ENCODE results near the gene EFCAB11. TPM values are rescaled to one million over a fixed set of nuclear protein-coding genes. Genes with fewer than 3 reads are reported as not detected.

The EFCAB11 gene
- polyA plus RNA-seq, 1 experiment = 2.2 TPM

- DNase-seq (ENCODE audit: low read depth) = no peak
- CTCF ChIA-PET = no interaction called here
- Histone ChIP-seq H3K4me3 (ENCODE audit: low read depth, low read length) (no peak overlapping the region), H3K36me3 (ENCODE audit: control insufficient read depth, insufficient read depth, low read length) (no peaks in the 10 kb centered on the region), H3K27me3 (ENCODE audit: control insufficient read depth, insufficient read depth, low read length) (no peaks in the 10 kb centered on the region)
- POLR2A ChIA-PET = no interaction called here
- no peak for TF ChIP-seq CTCF (IDR thresholded peaks at IDR 0.05; ENCODE audit: insufficient read depth, low read depth, low read length)
Measured at GRCh38 chr14:89757313-89757939, 197.1 kb downstream of the EFCAB11 start.

- ChIA-PET POLR2A (no interaction called here), CTCF (interaction anchor here (0.6 kb wide), 1 partner anchor 715 kb away, joined by 3 read pairs; no protein-coding TSS in a partner anchor)
- TF ChIP-seq CTCF (IDR thresholded peaks at IDR 0.05; ENCODE audit: insufficient read depth, low read depth, low read length) = no peak
- Histone ChIP-seq H3K36me3 (ENCODE audit: control insufficient read depth, insufficient read depth, low read length) (no peaks in the 10 kb centered on the region), H3K4me3 (ENCODE audit: low read depth, low read length) (no peak overlapping the region), H3K27me3 (ENCODE audit: control insufficient read depth, insufficient read depth, low read length) (no peaks in the 10 kb centered on the region)
- no peak for DNase-seq (ENCODE audit: low read depth)
Measured at GRCh38 chr14:89755816-89756215, 198.7 kb downstream of the EFCAB11 start.

GRCh38 chr14:89753828-89754412 lies 200.6 kb downstream of the EFCAB11 start:
- ChIA-PET POLR2A (no interaction called here), CTCF (no interaction called here)
- DNase-seq (ENCODE audit: low read depth) = no peak
- Histone ChIP-seq H3K36me3 (ENCODE audit: control insufficient read depth, insufficient read depth, low read length) (no peaks in the 10 kb centered on the region), H3K4me3 (ENCODE audit: low read depth, low read length) (no peak overlapping the region), H3K27me3 (ENCODE audit: control insufficient read depth, insufficient read depth, low read length) (no peaks in the 10 kb centered on the region)
- TF ChIP-seq CTCF (IDR thresholded peaks at IDR 0.05; ENCODE audit: insufficient read depth, low read depth, low read length) = no peak

- no peaks in the 10 kb centered on the region for H3K36me3 ChIP-seq (ENCODE audit: control insufficient read depth, insufficient read depth, low read length)
- H3K27me3 ChIP-seq (ENCODE audit: control insufficient read depth, insufficient read depth, low read length) = no peaks in the 10 kb centered on the region
- TF ChIP-seq CTCF (IDR thresholded peaks at IDR 0.05; ENCODE audit: insufficient read depth, low read depth, low read length) = no peak
- DNase-seq (ENCODE audit: low read depth) = no peak
- H3K4me3 ChIP-seq (ENCODE audit: low read depth, low read length) = no peak overlapping the region
- POLR2A ChIA-PET = no interaction called here
- CTCF ChIA-PET = no interaction called here
Measured at GRCh38 chr14:89750908-89751392, 203.6 kb downstream of the EFCAB11 start.

- no peak for DNase-seq (ENCODE audit: low read depth)
- ChIA-PET CTCF (interaction anchor here (1.5 kb wide), 1 partner anchor 11 kb away, joined by 3 read pairs; no protein-coding TSS in a partner anchor), POLR2A (no interaction called here)
Measured at GRCh38 chr14:89750281-89750755, 204.2 kb downstream of the EFCAB11 start.

More at GRCh38 chr14:89750281-89750755, 204.2 kb downstream of the EFCAB11 start:
- Histone ChIP-seq H3K4me3 (ENCODE audit: low read depth, low read length) (no peak overlapping the region), H3K36me3 (ENCODE audit: control insufficient read depth, insufficient read depth, low read length) (no peaks in the 10 kb centered on the region), H3K27me3 (ENCODE audit: control insufficient read depth, insufficient read depth, low read length) (no peaks in the 10 kb centered on the region)
- TF ChIP-seq CTCF (IDR thresholded peaks at IDR 0.05; ENCODE audit: insufficient read depth, low read depth, low read length) = no peak
